Astrocyte of the cerebellum (primary cell): ENCODE data around the gene ADNP.

Experiments used
- DNase-seq: peaks from one replicate; pipeline ENCODE4 v3.0.0-alpha.2; 2011; ENCODE audit warnings: low read depth
- H3K4me3 ChIP-seq: 2 replicates; pipeline ENCODE4 v1.5.1; 2011; ENCODE audit warnings: mild to moderate bottlenecking, low read depth, low read length, moderate library complexity
- in situ Hi-C: cut with HindIII; loops from 2 replicates; pipeline ENCODE4 v1.10.0; 2017; ENCODE audit warnings: low sequenced_read_pairs
- TF ChIP-seq, protein P1 (sequence below): IDR thresholded peaks from 2 replicates; pipeline ENCODE4 v1.5.1; 2012; ENCODE audit warnings: low read length, low read depth, moderate library complexity, mild to moderate bottlenecking; ENCODE audit errors: missing control alignments

ADNP gene

DNA sequence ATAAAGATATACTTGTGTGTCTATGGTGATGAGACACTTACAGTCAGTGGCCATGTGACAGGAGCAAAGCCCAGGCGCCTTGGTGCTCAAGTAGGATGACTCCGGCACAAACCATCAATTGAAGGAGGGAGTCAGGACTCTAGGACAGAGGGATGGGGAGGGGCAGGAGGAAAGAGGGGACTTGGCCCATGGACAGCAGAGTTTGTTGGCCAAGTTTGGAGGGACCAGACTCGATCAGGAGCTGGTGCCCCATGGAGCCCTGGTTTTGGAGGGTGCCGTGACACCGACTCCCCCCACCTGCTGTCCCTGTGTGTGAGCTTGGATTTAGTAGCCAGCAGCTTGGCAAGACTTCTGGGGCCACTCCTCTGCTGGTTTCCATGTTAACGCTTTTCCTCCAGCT lies 66.1 kb downstream of the ADNP start:
- H3K4me3 ChIP-seq: no peak overlapping the region
- in situ Hi-C loops: no loop called here
- TF ChIP-seq, protein P1, sequence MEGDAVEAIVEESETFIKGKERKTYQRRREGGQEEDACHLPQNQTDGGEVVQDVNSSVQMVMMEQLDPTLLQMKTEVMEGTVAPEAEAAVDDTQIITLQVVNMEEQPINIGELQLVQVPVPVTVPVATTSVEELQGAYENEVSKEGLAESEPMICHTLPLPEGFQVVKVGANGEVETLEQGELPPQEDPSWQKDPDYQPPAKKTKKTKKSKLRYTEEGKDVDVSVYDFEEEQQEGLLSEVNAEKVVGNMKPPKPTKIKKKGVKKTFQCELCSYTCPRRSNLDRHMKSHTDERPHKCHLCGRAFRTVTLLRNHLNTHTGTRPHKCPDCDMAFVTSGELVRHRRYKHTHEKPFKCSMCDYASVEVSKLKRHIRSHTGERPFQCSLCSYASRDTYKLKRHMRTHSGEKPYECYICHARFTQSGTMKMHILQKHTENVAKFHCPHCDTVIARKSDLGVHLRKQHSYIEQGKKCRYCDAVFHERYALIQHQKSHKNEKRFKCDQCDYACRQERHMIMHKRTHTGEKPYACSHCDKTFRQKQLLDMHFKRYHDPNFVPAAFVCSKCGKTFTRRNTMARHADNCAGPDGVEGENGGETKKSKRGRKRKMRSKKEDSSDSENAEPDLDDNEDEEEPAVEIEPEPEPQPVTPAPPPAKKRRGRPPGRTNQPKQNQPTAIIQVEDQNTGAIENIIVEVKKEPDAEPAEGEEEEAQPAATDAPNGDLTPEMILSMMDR: no peak
- DNase-seq: no peak

DNA sequence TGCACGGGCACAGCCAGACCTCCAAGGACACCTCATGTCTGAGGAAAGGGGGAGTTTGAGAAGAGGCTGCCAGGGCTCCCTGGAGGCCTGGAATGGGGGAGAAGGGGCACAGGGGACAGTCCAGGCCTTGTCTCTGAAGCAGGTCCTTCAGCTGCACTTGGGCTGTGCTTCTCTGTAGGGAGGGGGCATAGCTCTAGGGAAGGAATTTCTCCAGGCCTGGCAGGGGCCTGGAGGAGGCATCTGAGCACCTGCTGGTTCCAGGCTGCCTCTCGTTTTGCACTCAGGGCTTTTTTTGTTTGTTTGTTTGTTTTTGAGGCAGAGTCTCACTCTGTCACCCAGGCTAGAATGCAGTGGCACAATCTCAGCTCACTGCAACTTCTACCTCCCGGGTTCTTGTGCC lies 68.7 kb downstream of the ADNP start:
- in situ Hi-C loops: no loop called here
- H3K4me3 ChIP-seq: no peak overlapping the region
- TF ChIP-seq, protein P1: no peak
- no peak for DNase-seq

DNA sequence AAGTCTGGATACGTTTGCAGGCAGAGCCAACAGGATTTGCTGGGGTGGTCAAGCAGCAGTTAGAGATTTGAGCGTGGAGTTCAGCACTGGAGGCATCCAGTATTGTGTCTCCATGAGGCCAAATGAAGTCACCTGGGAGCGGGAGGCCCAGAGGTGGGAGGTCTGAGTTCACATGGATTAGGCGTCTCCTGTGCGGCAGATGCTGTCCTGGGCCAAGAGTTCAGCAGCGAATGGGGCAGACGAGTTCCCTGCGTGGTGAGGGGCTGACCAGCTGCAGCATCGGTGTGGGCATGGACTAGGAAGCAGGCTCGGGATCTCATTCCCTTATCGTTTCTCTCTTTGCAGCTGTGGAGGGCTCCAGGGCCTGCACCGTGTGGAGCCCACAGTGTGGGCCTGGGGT lies 70.2 kb downstream of the ADNP start:
- no peak for DNase-seq
- no peak overlapping the region for H3K4me3 ChIP-seq
- in situ Hi-C loops: no loop called here
- TF ChIP-seq, protein P1: no peak

DNA sequence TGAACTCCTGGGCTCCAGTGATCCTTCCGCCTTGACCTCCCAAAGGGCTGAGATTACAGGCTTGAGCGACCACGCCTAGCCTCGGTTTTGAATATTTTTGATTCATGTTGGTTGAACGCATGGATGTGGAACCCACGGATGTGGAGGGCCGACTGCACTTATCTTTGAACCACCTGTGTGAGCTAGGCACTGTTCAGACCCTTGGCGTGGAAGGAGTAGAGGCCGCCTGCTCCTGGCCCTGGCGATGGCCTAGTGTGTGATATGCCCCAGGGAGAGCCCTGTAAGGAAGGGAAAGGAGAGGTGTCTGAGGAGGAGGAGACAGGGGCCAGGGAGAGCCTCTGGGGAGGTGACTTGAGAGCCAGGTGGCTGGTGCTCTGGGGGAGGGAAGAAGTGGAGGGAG lies 72.1 kb downstream of the ADNP start:
- TF ChIP-seq, protein P1: no peak
- no peak overlapping the region for H3K4me3 ChIP-seq
- in situ Hi-C loops: no loop called here
- no peak for DNase-seq

DNA sequence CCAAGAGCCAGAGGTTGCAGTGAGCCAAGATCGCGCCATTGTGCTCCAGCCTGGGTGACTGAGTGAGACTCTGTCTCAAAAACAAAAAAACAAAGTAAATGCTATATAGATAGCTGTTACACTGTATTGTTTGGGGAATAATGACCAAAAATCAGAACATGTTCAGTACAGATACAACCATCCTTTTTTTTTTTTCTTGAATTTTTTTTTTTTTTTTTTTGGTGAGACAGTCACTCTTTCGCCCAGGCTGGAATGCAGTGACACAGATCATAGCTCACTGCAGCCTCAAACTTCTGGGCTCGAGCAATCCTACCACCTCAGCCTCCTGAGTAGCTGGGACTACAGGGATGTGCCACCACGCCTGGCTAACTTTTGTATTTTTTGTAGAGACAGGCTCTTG lies 72.7 kb downstream of the ADNP start:
- TF ChIP-seq, protein P1: no peak
- in situ Hi-C loops: no loop called here

DNA sequence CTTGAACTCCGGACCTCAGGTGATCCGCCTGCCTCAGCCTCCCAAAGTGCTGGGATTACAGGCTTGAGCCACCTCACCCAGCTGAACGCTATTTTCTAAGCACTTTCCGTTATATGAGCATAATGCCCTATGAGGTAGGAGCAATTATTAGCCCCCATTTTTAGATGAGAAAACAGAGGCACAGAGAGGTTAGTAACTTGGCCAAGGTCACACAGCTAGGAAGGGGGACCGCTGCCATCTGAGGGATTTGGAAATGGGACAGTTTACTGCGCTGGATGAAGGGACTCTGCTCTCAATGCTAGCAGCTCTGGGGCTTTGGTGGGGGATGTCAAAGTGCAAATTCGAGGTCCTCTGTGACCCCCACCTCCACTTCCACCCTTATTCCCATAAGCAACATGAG lies 73.9 kb downstream of the ADNP start:
- no peak overlapping the region for H3K4me3 ChIP-seq
- no peak for DNase-seq
- in situ Hi-C loops: no loop called here
- TF ChIP-seq, protein P1: no peak

More for the DNA sequence above, 72.7 kb downstream of the ADNP start:
- H3K4me3 ChIP-seq: no peak overlapping the region
- DNase-seq: no peak
